NCI-H446 treated with DMSO at 0.1 percent for 48 hours (cell line): Measurements from ENCODE around the gene LIMA1.
"Not testable (repeated sequence)": the region's sequence is repeated elsewhere in the genome, so short reads cannot be mapped to it uniquely, and the experiment has no call there.

Experiments
- DNase-seq: peaks from one replicate; lab custom pipeline; 2025; lab: John Stamatoyannopoulos, UW

Gene LIMA1

DNA sequence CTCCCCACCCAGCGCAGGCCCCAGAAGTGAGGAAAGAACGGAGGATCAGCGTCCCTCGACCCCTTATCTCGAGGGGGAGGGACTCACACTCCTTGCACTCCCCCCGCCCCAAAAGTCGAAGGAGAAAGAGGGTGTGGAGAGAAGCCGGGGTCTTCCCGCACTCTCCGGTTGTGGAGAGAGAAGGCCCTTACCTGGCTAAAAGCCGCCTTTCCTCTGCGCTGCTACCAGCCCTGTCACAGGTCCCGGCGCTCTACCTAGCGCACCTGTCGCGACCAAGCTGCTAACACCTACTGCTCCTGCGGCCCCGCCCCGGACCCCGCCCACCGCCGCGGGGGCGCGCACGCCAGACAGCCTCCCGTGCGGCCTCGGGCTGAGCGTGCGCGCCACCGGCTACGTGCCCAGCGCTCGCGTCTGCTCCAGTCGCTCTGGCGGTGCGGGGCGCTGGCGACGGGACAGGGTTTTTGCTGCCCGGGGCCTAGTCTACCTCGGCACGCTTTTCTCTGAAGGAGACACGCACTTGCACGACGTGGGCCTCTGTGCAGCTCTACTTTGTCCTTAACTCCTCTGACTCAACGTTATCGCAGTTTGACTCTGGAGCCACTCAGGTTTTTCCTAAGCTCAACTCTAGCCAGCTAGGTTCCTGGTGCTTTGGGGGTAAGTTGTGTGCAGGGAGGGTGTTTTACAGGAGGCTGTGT, at the start of gene LIMA1:
Gene LIMA1, minus strand, starts transcription at position 292 of the 695 bp plus-strand sequence. CDS start 34,769 bp downstream, outside the sequence.
- DNase-seq = peak; percentile 54

DNA sequence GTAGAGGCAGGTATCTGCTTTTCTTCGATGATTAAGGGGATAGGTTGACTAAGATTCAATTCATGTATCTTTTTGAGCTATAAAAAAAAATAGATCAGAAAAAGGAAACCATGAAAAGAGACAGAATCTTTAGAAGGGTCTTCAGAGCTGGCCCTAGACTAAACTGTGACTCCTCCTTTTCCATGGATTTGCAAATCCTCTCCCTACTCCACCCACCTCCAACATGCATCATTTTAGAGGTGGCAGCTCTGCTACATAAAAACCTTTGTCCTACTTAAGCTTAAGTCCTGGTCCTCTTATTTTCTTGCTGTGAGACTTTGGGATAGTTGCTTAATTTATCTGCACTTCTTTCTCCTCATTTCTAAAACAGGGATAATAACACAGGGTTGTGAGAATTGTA, 48.4 kb upstream of the LIMA1 start:
- DNase-seq = no peak

DNA sequence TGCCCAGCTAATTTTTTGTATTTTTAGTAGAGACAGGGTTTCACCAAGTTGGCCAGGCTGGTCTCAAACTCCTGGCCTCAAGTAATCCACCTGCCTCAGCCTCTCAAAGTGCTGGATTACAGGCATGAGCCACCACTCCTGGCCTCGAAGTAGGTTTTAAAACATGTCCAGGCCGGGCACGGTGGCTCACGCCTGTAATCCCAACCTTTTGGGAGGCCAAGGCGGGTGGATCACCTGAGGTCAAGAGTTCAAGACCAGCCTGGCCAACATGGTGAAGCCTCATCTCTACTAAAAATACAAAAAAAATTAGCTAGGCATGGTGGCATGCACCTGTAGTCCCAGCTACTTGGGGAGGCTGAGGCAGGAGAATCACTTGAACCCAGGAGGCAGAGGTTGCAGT, 45.3 kb upstream of the LIMA1 start:
- not testable (repeated sequence) for DNase-seq

DNA sequence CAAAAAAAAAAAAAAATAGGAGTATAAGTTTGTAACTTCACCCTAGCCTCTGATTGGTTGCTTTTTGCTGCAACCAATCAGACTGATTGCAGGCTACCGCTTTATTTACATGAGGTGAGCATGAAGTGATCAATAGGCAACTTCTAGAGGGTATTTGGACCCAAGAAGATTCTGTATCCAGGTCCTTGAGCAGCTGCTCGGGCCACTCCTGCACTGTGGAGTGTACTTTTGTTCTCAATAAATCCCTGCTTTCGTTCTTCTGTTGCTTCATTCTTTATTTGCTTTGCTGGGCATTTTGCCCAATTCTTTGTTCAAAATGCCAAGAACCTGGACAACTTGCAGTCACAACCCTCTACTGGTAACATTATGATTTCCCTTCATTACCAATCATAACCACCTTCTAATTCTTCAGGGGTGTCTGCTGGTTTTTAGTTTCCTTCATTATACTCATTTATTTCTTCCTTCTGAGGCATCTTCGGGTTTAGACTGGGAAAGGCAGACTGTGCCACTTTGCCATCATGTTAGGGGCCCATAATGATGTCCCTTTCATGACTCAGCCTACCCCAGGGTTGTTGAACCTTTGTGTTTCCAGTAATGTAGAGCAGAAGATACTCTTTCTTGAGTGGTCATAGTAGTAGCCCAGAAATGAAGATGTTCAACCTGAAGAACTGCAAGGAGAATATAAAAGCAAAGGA, 43.4 kb upstream of the LIMA1 start:
- DNase-seq = peak; percentile 27

DNA sequence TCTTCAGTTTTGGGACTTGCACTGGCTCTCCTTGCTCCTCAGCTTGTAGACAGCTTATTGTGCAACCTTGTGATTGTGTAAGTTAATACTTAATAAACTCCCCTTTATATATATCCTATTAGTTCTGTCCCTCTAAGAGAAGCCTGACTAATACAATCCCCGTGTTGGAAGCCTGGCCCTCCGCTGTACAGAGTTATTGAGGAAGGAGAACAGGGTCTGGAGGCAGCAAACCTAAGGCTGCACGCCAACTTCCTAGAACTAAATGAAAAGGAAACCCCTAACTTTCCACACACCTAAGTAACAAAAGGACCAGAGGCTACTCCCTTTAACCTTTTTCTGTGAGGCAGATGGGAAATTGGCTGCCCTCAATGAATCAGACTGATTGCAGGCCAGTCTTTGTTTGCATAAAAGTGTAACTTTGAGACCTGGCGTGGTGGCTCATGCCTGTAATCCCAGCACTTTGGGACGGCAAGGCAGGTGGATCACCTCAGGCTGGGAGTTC, 42.6 kb upstream of the LIMA1 start:
- DNase-seq = no peak

DNA sequence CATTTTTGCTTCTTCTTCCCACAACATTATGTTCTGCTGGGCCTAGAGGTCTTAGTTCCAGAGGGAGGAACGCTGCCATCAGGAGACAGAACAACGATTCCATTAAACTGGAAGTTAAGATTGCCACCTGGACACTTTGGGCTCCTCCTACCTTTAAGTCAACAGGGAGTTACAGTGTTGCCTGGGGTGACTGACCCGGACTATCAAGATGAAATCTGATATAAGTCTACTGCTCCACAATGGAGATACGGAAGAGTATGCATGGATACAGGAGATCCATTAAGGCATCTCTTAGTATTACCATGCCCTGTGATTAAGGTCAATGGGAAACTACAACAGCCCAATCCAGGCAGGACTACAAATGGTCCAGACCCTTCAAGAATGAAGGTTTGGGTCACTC, 41.5 kb upstream of the LIMA1 start:
- DNase-seq = not testable (repeated sequence)

DNA sequence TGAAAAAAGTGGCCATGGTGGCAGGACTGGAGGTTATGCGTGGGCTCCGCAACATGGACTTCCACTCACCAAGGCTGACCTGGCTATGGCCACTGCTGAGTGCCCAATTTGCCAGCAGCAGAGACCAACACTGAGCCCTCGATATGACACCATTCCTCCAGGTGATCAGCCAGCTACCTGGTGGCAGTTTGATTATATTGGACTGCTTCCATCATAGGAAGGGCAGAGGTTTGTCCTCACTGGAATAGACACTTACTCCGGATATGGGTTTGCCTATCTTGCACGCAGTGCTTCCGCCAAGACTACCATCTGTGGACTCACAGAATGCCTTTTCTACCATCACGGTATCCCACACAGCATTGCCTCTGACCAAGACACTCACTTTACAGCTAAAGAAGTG, 40.8 kb upstream of the LIMA1 start:
- not testable (repeated sequence) for DNase-seq

DNA sequence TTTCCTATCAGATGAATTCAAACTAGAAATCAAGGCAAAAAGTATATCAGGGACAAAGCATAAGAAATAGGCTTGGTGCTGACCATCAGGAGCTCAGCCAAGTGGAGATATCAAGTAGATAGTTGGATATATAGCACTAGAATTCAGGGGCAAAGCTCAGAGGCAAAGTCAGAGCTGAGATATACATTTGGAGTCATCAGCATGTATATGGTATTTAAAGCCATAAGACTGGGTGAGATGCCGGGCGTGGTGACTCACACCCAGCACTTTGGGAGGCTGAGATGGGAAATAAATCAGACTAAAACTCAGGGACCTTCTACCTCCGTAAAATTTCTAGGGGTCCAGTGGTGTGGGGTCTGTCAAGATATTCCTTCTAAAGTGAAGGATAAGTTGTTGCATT, 38.9 kb upstream of the LIMA1 start:
- no peak for DNase-seq

DNA sequence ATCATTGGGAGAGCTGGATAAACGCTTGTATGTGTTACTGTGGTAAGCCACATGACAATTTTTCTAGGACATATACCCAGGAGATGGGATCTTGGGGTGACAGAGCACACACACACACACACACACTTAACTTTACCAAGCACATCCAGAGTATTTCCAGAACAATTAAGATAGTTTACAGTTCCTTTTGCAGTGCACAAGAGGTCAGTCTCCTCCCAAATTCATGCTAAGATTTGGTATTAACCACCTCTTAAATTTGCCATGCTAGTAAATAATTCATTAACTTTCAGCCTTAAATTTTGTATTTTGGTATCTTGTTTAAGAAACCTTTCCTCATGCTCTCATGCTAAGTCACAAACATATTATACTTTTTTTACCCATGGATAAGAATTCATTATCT, 33.9 kb upstream of the LIMA1 start:
- DNase-seq = no peak

DNA sequence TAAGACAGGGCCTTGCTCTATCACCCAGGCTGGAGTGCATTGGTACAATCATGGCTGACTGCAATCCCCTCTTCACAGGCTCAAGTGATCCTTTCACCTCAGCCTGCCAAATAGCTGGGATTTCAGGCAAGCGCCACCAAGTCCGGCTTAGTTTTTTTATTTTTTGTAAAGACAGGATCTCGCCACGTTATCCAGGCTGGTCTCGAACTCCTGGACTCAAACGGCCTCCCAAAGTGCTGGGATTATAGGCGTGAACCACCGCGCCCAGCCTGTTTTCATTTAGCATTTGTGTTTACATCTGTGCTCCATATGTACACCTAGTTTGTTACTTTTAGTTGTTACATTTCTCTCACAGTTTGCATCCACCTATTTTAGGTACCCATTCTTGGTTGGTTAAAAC, 32.5 kb upstream of the LIMA1 start:
- DNase-seq = no peak

DNA sequence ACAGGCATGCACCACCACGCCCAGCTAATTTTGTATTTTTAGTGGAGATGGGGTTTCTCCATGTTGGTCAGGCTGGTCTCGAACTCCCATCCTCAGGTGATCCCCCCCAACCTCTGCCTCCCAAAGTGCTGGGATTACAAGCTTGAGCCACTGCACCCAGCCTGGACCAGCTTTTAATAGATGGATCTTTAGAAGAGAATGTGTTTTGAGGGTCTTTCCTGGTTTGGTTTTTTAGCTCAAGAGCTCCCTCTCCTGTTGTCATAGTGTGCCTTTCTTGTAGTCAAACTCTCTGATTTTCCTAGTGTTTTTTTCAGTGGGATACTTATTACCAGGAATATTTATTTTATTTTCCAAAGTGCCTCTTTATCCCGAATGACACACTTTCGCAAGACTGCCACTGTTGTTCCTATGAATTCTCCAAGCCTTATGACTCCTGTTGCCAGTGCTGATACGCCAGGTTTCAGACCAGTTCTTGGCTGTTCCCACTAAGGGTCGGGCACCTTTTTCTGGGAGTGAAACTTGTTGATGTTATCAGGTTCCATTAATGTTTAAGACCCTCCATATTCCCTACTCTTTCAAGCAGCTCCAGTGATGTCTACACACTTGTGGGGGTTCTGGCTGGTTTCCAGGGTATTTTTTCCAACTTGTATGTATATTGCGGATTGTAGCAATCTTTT, 31.5 kb upstream of the LIMA1 start:
- DNase-seq = peak; percentile 34

DNA sequence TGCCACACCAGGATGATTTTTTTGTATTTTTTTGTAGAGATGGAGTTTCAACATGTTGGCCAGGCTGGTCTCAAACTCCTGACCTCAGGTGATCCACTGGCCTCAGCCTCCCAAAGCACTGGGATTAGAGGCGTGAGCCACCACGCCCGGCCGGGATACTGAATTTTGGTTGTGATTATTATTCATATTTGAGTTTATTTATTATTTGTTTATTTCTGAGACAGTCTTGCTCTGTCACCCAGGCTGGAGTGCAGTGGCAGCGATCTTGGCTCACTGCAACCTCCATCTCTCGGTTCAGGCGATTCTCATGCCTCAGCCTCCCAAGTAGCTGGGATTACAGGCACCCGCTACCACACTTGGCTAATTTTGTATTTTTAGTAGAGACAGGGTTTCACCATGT, 30.7 kb upstream of the LIMA1 start:
- DNase-seq = not testable (repeated sequence)

DNA sequence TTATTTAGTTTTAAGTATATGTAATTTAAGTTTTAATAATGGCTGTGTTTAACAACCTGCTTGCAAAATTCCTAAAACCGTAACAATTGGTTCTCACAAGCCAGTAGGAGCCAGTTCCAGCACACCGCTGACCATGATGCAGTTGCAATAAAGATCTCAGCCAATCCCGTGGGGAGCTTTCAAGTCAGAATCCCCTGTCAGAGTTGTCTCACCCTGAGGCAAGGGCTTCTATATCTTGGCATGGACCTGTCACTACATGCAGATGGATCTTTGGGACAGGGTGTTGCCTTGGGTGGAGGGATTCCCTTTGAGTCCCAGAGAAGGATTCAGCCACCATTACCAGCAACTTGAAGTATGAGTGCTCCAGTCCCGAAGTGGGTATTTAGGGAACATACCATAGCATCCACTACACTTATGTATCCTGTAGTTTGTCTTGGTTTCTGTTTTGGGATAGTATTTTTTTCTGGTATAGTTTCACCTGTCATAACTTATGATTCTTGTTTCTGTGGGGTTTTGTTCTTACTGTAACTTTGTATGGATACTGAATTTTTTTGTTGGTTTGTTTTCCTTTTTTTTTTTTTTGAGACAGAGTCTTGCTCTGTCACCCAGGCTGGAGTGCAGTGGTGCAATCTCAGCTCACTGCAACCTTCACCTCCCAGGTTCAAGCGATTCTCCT, 30.1 kb upstream of the LIMA1 start:
- DNase-seq = no peak

DNA sequence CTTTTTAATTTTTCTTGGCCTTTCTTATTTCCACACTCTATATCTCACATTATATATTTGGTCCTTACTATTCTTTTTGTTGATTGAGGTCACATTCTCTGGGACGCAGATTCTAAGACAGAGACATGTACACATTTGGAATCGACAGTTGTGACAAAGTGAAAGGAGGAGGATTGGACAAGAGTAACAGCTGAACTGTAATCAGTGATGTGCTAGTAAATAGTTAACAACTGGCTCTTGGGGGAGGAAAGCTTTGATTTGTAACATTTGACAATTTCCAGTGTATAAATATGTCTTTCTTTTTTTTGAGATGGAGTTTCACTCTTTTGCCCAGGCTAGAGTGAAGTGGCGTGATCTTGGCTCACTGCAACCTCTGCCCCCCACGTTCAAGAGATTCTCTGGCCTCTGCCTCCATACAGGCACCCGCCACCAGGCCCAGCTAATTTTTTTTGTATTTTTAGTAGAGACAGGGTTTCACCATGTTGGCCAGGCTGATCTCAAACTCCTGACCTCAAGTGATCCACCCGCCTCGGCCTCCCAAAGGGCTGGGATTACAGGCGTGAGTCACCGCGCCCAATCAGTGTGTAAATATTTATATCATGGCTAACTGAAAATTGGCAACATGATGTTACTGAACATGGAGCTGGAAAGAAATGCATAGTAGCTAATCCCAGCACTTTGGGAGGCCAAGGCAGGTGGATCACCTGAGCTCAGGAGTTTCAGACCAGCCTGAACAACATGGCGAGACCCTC, 28.7 kb upstream of the LIMA1 start:
- DNase-seq = not testable (repeated sequence)

DNA sequence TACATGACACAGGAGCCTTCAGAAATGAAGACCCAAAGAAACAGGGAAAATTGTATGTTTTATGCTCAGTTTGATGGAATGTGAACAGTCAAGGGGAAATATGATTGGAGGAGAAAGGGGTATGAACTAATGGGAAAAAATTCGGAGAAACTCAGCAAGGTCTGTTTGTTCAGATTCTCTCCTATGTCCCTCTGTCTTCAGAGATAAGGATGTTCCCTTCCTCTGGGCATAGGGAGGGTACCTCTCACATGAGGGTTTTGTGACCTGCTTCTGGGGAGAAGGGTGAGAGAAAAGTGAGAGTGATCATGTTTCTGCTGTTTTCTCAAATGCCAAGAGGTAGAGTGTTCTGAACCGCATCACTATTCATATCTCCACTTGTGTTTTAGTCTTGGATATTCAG, 26.6 kb upstream of the LIMA1 start:
- DNase-seq = no peak

DNA sequence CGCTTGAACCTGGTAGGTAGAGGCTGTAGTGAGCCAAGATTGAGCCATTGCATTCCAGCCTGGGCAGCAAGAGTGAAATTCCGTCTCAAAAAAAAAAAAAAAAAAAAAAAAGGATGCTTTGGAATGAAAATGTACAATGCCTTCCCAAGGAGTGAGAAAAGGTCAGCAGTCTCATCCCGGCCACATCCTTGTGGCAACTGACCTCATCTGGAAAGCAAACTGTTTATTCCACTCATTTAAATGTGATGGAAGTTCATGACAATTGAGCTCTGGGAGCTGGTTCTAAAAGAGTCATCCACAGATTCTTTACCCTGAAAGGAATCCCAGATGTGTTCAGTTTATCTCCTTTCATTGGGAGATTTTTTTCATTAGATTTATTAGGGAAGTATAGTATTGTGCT, 19.4 kb upstream of the LIMA1 start:
- DNase-seq = no peak

DNA sequence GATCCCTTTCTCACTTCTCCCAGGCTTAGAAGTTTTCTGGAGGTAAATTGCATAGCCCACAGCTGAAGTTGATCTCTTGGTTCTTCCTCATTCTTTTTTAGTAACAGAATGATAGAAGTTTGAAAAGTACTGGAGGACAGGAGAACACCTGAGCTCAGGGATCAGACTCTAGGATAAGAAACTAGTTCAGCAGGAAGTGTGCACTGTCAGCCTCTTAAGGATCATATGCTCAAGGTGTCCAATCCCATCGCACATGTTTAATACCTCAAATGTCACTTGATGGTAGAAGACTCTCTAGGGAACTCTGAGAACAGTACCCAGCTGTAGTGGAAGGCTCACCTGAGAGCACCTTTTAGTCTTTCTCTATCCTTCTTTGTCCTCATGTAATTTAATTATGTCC, 14.7 kb upstream of the LIMA1 start:
- DNase-seq = no peak

DNA sequence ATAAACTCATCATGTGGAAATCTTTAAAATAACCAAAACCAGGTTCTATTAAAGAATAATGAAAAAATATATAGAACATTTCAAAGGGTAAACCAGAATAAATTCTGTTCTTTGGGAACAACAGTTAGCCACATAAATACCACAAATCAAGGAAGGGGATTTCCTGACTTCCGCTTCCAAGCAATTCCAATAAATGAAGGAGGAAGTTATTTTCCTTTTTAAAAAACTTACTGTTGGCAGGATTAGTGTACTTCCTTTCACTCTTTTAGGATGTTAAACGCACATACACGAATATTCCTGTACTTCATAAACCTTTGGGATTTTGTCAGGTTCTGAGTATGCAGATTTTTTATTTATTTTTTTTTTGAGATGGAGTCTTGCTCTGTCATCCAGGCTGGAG, 13.7 kb upstream of the LIMA1 start:
- no peak for DNase-seq

DNA sequence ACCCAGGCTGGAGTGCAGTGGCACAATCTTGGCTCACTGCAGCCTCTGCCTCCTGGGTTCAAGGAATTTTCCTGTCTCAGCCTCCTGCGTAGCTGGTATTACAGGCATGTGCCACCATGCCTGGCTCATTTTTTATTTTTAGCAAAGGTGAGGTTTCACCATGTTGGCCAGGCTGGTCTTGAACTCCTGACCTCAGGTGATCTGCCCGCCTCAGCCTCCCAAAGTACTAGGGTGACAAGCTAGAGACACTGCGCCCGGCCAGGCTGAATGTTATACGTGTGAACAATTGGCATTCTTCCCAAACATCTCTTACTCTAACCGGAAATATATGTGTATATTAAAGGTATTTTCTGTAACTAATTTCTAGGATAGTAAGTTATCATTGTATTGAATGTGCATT, 13.2 kb upstream of the LIMA1 start:
- DNase-seq = no peak

DNA sequence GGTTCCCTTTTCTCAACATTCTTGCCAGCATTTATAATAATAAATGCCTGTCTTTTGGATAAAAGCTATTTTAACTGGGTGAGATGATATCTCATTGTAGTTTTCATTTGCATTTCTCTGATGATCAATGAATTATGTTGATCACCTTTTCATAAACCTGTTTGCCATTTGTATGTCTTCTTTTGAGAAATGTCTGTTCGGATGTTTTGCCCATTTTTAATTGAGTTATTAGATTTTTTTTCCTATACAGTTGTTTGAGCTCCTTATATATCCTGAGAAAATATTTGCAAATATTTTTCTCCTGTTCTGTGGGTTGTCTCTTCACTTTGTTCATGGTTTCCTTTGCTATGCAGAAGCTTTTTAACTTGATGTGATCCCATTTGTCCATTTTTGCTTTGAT, 8.1 kb upstream of the LIMA1 start:
- no peak for DNase-seq

DNA sequence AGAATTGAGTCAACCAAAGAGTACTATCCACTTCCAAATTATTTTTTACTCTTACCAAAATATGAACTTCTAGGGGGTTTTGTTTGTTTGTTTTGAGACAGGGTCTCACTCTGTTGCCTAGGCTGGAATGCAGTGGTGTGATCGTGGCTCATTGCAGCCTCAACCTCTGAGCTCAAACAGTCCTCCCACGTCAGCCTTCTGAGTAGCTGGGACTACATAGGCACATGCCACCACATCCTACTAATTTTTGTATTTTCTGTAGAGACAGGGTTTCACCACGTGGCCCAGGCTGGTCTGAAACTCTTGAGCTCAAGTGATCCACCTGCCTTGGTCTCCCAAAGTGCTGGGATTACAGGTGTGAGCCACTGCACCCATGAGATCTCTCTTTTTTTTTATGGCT, 7.4 kb upstream of the LIMA1 start:
- not testable (repeated sequence) for DNase-seq

DNA sequence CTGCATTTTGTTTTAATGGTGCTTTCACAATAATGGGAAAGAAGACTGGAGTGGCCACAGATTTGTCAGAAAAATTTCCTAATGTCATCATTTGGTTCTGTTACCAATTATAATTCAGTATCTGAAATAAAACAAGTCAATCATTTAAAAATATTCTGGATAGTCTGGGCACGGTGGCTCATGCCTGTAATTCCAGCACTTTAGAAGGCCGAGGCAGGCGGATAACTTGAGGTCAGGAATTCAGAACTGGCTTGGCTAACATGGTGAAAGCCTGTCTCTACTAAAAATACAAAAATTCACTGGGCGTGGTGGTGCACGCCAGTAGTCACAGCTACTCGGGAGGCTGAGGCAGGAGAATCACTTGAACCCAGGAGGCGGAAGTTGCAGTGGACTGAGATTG, 4.0 kb upstream of the LIMA1 start:
- DNase-seq = no peak
